Measurements from ENCODE around the gene ADARB1.

The ADARB1 gene

DNA sequence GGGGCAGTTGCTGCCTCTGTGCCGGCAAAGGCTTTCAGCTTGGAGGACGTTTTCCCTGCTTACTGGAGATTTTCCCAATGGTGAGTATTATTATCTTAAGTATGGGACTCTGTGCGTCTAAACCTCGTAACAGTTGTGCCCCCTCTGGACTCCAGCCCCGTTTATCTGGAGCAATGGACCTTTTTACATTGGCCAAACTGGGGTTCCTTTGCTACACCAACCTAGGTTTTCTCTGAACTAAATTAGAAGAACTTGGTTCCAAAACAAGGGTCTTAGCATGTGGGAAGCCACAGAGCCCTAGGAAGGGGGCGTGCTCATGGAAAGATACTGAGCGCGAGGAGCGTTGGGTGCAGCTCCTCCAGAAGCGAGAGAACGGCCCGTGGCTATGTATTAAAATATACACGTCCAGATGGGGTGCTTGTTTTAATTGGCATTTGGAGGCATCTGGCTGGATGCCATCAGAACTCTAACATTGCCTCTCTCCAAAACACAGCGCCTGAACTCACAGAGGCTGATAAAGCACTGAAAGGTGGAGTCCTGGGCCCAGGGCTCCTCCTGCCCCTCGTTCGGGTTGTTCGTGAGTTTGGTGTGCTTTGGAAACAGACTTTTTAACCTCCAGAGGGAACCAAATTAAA is 184.9 kb downstream of the ADARB1 start:
- Histone ChIP-seq H3K4me1 (ENCODE audit: control insufficient read depth, insufficient read depth, low read length) (no peaks in the 10 kb centered on the region), H3K36me3 (ENCODE audit: control insufficient read depth in 2 of 2, insufficient read depth in 1 of 2, low read length in 2 of 2) (peaks cover 0 to 14% of the 10 kb centered on the region in 2 experiments; a peak in 2 of 3 replicates), H3K4me3 (ENCODE audit: low read depth, low read length) (no peak overlapping the region), H3K9me3 (ENCODE audit: control insufficient read depth, insufficient read depth, low read depth, low read length) (no peaks in the 10 kb centered on the region), H3K27ac (ENCODE audit: extremely low read depth, low read depth, low read length) (no peak overlapping the region)
- TF ChIP-seq, protein P1, sequence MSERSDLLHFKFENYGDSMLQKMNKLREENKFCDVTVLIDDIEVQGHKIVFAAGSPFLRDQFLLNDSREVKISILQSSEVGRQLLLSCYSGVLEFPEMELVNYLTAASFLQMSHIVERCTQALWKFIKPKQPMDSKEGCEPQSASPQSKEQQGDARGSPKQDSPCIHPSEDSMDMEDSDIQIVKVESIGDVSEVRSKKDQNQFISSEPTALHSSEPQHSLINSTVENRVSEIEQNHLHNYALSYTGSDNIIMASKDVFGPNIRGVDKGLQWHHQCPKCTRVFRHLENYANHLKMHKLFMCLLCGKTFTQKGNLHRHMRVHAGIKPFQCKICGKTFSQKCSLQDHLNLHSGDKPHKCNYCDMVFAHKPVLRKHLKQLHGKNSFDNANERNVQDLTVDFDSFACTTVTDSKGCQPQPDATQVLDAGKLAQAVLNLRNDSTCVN (tag by site-specific recombination; optimal IDR thresholded peaks at IDR 0.05): no peak
- TF ChIP-seq ZNF404 (tag by site-specific recombination; IDR thresholded peaks at IDR 0.05) (no peak), SP3 (tag by site-specific recombination; IDR thresholded peaks at IDR 0.05) (no peak), ZBTB20 (tag by site-specific recombination; IDR thresholded peaks at IDR 0.05) (peak; percentile 63)
- CTCF ChIA-PET: no interaction called here
- POLR2A ChIA-PET: no interaction called here

- TF ChIP-seq ZNF639 (tag by site-specific recombination; IDR thresholded peaks at IDR 0.05): no peak
- no peak for TF ChIP-seq ZNF239 (tag by site-specific recombination; IDR thresholded peaks at IDR 0.05)
- no peak for TF ChIP-seq ZNF600 (tag by site-specific recombination; IDR thresholded peaks at IDR 0.05)
- no peak for TF ChIP-seq ZNF843 (tag by site-specific recombination; IDR thresholded peaks at IDR 0.05)
- TF ChIP-seq ZNF266 (tag by site-specific recombination; IDR thresholded peaks at IDR 0.05; ENCODE audit: low read depth): no peak
- no peak for TF ChIP-seq ZNF398 (tag by site-specific recombination; IDR thresholded peaks at IDR 0.05)
- TF ChIP-seq ZNF366 (tag by site-specific recombination; conservative IDR thresholded peaks at IDR 0.05): no peak
- TF ChIP-seq PRDM10 (tag by site-specific recombination; IDR thresholded peaks at IDR 0.05): no peak
- no peak for TF ChIP-seq ZNF701 (tag by site-specific recombination; IDR thresholded peaks at IDR 0.05)
- TF ChIP-seq ZNF580 (tag by site-specific recombination; IDR thresholded peaks at IDR 0.05): no peak
- no peak for TF ChIP-seq ZNF777 (tag by site-specific recombination; IDR thresholded peaks at IDR 0.05; ENCODE audit: borderline replicate concordance)
- TF ChIP-seq ZNF391 (tag by site-specific recombination; IDR thresholded peaks at IDR 0.05; ENCODE audit: borderline replicate concordance, low read depth): no peak
- TF ChIP-seq ZNF548 (tag by site-specific recombination; IDR thresholded peaks at IDR 0.05): no peak
- no peak for TF ChIP-seq ZEB2 (tag by site-specific recombination; IDR thresholded peaks at IDR 0.05)
- no peak for TF ChIP-seq KLF10 (tag by site-specific recombination; IDR thresholded peaks at IDR 0.05)
- TF ChIP-seq ZNF776 (tag by site-specific recombination; IDR thresholded peaks at IDR 0.05; ENCODE audit: borderline replicate concordance): no peak
- TF ChIP-seq IKZF3 (tag by site-specific recombination; IDR thresholded peaks at IDR 0.05): no peak
- TF ChIP-seq ZFP41 (tag by site-specific recombination; IDR thresholded peaks at IDR 0.05; ENCODE audit: borderline replicate concordance): no peak
- no peak for TF ChIP-seq ZNF513 (tag by site-specific recombination; IDR thresholded peaks at IDR 0.05)
- ChIA-PET POLR2A (no interaction called here), CTCF (no interaction called here)
- Histone ChIP-seq H3K9me3 (ENCODE audit: control insufficient read depth, insufficient read depth, low read depth, low read length) (no peaks in the 10 kb centered on the region), H3K4me3 (ENCODE audit: low read depth, low read length) (no peak overlapping the region), H3K27ac (ENCODE audit: extremely low read depth, low read depth, low read length) (no peak overlapping the region), H3K4me1 (ENCODE audit: control insufficient read depth, insufficient read depth, low read length) (no peaks in the 10 kb centered on the region), H3K36me3 (ENCODE audit: control insufficient read depth in 2 of 2, insufficient read depth in 1 of 2, low read length in 2 of 2) (peaks cover 0 to 22% of the 10 kb centered on the region in 2 experiments; a peak in 2 of 3 replicates)
Observed at GRCh38 chr21:45260191-45260825, 185.9 kb downstream of the ADARB1 start.
